GM18873 (cell line): ENCODE measurements around the gene PPIL4.
"Not testable (repeated sequence)": the region's sequence is repeated elsewhere in the genome, so short reads cannot be mapped to it uniquely, and the experiment has no call there.

Source experiments
- ATAC-seq: cut with Tn5 transposase; IDR thresholded peaks from one replicate; pipeline ENCODE4 v1.9.1; 2021; ENCODE audit warnings: mild to moderate bottlenecking, moderate library complexity, moderate number of reproducible peaks; ENCODE audit not compliant: unreplicated experiment, low FRiP score

The PPIL4 gene

GRCh38 chr6:149463781-149464180 lies 82.1 kb downstream of the PPIL4 start:
- no peak for ATAC-seq

GRCh38 chr6:149462712-149463111 lies 83.1 kb downstream of the PPIL4 start:
- not testable (repeated sequence) for ATAC-seq

- no peak for ATAC-seq
These were observed 84.2 kb downstream of the PPIL4 start for GRCh38 chr6:149461670-149462069.

- not testable (repeated sequence) for ATAC-seq
These were observed 85.6 kb downstream of the PPIL4 start for GRCh38 chr6:149460249-149460648.

GRCh38 chr6:149459761-149460160 lies 86.1 kb downstream of the PPIL4 start:
- ATAC-seq = no peak

- no peak for ATAC-seq
These were observed 87.0 kb downstream of the PPIL4 start for GRCh38 chr6:149458806-149459205.

- ATAC-seq = no peak
These were observed 87.6 kb downstream of the PPIL4 start for GRCh38 chr6:149458196-149458595.

- no peak for ATAC-seq
These were observed 88.4 kb downstream of the PPIL4 start for GRCh38 chr6:149457316-149457884.

GRCh38 chr6:149456311-149457021 lies 89.4 kb downstream of the PPIL4 start:
- ATAC-seq = no peak

GRCh38 chr6:149455031-149455732 lies 90.7 kb downstream of the PPIL4 start:
- ATAC-seq = no peak
